Stimulated activated CD4-positive, alpha-beta T cell treated with anti-CD3 and anti-CD28 coated beads, Interleukin-1b, Interleukin-23, amount 100 ng/mL, for 24 hours (primary cell): ENCODE results near the gene RASAL3.

Source experiments
- DNase-seq, 4 experiments: peaks; one replicate each; pipeline ENCODE4 v3.0.0-alpha.2; 2020; ENCODE audit warnings: low read depth in 4 of 4, low spot score in 1 of 4

The RASAL3 gene

DNA sequence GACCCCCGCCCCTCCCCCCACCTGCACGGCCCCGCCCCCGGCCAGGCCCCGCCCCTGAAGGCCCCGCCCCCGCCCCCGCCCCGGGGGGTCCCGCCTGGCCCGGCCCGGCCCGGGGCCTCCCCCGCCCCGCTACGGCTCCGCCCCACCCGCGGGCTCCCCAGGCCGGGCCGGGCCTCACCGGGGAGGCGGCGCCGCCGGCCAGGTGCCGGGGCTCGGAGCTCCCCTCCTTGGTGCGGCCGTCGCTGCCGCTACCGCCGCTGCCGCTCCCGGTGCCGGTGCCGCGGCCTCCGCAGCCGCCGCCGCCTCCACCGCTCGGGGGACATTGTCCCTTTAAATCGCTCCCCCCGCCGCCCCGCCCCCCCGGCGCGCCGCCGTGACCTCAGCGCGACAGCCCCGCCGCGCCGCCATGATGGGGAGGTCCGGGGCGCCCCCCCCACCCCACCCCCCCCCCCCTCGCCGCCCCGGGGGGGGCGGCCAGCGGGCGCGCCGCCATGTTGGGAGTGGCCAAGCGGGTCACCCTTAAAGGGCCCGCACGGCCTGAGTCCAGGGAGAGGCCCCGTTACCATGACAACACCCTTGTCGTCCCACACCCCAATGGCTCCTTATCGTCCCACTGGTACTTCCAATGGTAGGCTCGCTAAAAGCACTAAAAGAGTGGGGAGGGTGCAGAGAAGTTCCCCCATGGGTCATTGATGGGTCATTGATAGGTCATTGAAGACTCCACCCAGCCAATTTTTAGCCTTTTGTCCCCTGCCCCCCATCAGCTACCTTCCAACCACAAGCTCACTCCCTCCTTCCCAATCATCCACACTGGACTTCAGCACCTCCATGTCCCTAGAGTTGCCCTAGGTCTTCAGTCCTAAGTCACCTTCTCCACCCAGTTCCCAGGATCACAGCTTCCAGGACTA lies 14.5 kb downstream of the RASAL3 start, which contains the start of gene WIZ:
WIZ (minus strand) TSS at position 337 of the 908 bp plus-strand sequence. CDS start 1,649 bp downstream, outside the sequence.
- peak; percentile 71 to 78 (median 73) for DNase-seq

DNA sequence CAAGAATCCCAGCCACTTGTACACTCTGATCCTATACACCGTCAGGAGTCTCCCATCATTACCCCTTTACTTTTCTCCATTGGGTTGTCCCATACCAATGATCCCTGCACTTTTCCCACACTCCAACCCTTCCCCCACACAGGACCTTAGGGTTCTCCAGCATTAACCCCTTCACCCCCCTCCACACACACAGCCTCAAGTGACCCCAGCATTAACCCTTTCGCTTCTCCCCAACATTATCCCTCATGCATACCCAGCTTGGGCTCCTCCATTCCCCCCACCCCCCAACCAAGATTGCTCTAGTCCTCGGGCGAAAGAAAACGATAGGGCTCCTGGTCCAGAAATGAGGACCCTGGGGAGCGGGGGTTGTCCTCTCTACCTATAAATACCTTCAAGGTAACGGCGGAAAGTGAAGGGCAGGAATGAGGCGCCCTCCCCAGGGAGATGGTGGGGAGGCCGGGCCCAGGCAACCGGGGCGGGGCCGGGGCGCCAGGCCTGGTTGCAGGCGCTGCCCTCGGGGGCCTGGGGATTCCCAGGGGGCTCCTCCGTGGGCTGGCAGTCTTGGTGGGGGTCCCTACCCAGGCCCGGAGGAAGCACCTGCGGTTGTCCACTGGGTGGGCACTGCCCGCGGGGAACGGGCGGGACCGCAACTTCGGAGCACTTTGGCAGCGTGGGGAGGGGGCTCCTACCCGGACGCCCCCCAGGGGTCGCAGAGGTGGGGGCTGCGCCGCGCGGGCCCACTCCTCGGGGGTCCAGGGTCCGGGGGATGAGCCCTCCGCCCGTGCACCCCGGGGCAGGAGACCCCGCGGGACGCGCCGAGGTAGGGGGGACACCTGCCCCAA lies 15.3 kb downstream of the RASAL3 start:
- no peak for DNase-seq

DNA sequence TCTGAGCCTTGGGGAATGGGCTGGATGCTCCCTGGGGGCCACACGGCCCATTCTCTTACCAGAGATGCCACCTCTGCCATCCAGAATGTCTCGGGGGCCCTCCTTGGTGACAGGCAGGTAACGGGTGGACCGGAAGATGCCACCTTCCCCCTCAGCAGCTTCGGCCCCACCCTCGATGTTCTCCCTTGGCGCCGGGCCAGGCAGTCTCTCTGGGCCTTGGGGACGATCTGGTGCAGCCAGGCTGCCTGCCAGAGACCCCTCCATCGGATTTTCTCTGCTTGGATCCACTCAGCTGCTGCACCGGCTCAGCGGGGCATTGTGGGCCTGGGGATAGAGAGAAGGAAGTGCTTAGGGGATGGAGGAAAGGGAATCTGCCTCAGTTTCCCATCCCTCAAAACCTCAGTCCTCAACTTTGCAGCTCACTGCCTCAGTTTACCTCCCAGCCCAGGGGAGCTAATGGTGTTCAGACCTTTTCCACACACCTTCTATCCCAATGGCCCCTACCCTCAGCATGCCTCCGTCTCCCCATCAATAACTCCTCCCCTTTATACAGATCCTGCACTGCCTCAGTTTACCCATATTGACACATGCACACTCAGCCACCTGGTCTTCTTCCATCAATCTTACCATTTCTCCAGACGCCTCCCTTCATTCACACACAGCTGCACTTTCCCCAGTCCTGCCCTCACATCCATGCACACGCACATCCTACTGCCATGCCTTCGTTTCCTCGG lies 16.1 kb downstream of the RASAL3 start:
- no peak for DNase-seq

DNA sequence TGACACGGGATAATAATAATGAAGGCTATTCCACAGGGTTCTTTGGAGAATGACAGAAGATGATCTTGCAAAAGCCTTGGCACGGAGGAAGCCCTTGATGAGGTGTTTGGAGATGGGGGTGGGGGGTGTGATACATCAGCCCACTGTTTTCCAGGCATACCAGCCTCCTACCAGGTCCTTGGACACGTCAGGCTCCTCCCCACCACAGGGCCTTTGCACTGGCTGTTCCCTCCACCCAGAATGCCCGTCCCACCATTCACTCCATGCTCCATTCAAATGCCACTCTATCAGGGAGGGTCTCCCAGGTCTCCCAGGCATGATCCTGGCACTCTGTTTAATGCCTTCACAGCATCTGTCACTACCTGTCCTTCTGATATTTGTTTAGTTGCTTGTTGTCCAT lies 17.3 kb downstream of the RASAL3 start:
- DNase-seq, result no peak

DNA sequence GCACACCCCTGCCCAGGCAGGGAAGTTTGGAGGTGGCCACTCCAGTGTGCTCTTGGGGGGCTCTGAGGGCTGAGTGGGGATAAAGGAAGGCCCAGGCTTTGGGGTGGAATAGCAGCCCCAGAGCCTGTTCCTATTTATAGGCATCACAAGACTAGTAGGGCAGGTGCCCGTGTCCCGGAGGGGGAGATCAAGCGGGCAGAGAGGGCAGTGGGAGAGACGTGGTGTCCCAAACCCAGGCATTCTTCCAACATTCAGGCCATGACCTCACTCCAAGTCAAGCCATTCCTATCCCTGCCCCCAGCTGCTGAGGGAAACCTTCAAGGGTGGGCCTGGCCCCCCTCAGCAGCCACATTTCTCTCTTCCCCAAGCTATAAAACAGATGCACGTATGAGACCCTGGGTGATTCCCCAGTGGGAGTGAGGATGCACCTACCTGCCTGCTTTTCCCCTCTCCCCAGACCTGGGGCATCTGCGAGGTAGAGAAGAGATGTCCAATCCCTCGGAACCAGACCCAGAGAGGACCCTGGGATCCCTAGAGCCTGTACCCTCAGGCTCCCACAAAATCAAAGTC lies 18.5 kb downstream of the RASAL3 start:
- DNase-seq, result no peak

DNA sequence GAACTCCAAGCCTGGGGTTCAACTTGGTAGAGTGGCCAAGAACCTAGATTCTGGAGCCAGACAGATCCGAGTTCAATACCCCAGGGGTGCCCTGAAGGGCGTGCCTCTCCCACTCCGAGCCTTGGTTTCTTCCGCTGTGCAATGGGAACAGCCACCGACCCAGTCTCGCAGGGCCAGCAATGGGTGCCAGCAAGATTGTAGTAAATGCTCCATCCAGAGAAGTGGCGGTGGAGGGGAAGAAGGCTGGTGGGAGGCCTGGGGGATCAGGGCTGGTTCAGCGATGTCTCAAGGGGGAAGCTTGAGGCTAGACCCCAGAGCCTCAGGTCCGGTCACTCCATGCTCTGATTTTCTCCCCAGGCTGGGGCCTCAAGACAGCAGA lies 19.1 kb downstream of the RASAL3 start:
- DNase-seq, result no peak

DNA sequence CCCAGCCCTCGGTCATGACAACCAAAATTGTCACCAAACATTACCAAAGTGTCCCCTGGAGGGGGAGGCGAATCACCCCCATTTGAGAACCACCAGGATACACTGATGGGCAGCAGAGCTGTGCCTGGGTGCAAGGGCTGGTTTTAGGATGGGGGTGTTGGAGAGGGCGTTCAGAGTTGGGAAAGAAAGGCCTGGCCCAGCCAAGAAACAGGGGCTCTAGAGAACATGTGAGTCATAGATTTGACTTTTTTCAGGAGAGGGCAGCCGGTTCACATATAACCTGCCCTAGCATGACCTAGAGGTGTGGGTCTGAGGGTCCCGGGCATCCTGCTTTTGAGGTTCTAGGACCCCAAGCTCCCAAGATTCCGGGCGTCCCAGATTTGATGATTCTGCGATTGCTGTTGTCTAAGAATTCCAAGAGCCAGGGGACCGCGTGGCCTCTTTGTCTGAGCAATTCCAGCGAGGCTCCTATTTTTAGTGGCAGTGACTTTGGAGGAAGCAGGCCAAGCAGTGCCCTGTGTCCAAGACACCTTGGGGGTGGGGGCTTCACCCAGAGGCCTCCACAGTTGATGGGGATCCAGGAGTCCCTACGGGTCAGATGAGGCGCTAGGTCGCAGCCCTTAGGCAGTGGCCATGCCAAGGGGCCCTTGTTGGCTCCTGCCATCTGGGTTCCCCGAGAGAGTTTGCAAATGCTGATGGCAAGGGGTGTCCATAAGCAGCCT lies 19.7 kb downstream of the RASAL3 start:
- no peak for DNase-seq

DNA sequence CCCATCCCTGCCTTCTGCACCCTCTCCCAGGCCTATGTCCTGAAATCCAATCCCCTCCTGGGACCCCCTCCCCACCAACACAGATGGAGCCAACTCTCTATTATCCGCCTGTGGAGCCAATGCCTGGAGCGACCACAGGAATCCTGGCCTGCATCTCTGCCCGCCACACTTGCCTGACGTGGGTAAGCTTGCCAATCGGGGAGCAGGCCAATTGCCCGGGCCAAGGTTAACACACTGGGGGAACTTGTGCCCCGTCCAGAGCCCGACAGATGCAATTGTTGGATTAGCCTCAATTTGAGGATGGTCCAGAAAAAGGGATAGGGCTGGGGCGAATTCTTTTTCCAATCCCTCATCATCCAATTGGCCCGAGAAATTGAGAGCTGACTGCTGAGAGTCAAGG lies 20.5 kb downstream of the RASAL3 start:
- DNase-seq, result no peak

DNA sequence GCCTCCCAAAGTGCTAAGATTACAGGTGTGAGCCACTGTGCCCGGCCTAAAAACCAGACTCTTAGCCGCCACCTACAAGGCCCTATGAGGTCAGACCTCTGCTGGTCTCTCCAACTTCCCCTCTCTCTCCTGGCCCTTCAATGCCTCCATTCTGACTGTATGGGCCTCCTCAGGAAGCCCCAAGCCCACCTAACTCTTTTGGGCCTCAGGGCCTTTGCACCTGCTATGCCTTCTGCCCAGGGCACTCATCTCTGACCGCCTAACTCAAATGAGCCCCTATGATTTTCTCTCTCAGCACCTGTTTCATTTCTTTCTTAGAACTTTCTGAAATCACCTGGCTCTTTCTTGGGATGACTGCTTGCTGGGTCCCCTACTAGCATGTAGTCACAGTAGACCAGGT lies 21.0 kb downstream of the RASAL3 start:
- DNase-seq, result no peak

DNA sequence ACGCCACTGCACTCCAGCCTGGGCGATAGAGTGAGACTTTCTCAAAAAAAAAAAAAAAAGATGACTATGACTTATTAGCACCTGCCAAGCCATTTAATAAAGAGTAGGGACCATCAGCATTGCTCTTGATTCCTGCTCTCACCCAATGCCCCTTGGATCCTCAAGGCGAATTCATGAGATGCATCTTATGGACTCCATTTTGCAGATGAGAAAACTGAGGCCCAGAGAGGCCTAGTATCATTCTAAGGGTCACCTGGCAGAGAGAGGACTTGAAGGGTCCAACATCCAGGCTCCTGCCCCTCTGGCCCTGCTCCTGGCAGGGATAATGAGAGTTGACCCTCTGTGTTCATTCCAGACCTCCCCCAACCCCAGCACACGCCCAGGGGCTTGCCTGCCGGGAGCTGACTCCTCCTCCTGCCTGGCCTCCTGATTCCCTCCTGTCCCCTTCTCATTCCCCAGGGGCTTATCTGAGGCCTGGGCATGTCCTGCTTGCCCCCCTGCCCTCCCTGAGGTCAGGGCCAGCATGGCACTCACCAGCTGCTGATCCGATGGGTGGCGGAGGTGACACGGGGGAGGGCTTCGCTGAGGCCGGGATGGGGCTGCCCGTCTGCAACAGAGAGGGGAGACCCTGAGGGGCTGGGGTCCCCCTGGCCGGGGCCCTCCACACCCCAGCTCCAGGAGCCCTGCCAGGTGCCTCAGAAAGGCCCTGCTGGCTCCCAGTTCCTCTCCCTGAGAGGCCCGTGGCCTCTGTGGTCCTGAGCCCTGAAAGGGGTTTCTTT lies 22.0 kb downstream of the RASAL3 start:
- no peak for DNase-seq

DNA sequence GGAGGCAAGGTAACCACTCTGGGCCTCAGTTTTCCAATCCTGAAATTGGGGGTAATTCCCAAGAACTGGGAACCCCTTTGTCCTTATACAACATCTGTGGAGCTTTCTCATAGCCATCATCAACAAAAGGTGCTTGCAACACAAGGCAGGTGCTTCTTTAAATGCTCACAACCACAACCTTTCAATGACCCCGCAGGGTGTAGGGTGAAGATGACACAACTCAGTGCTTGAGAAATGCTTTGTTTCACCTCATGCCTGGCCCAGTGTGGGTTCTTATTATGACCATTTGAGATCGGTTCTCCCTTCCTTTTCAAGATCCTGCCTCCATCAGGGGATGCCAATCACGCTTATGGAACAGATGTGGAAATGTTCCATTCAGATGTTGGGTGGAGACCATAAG lies 23.0 kb downstream of the RASAL3 start:
- DNase-seq, result no peak

DNA sequence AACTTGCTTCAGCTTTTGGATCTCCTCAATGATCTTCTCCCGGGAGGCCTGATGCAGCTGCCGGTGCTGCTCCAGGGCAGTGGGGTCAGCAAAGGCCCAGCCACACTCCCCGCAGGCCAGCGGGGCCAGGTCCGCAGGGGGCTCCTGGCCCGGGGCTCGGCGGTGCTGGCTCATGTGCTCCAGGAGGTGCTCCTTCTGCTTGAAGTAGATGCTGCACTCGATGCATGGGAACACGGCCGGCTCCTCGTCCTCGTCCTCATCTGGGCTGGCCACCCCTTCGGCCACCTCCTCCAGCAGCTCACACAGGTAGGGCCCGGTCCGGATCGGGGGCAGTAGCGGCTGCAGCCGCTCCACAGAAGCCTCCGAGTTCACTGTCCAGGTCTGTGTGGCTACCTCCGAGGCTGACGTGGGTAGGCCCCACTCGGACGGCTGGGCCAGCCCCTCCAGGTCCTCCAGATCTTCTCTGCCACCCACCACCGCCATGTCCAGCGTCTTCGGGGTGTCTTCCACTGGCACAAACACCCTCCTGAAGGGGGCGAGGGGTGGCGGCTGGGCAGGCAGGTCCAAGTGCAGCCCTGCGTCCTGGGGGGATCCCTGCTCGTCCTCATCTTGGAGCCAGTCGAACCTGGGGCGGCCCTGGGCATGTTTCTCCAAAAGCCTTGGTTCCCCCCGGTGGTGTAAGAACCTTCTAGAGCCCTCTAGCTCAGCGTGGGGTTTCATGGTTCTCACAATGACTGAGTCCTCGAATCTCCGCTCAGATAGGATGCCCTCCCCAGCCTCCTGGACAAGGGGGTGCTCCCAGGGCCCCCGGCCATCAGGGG lies 24.3 kb downstream of the RASAL3 start:
- no peak for DNase-seq

DNA sequence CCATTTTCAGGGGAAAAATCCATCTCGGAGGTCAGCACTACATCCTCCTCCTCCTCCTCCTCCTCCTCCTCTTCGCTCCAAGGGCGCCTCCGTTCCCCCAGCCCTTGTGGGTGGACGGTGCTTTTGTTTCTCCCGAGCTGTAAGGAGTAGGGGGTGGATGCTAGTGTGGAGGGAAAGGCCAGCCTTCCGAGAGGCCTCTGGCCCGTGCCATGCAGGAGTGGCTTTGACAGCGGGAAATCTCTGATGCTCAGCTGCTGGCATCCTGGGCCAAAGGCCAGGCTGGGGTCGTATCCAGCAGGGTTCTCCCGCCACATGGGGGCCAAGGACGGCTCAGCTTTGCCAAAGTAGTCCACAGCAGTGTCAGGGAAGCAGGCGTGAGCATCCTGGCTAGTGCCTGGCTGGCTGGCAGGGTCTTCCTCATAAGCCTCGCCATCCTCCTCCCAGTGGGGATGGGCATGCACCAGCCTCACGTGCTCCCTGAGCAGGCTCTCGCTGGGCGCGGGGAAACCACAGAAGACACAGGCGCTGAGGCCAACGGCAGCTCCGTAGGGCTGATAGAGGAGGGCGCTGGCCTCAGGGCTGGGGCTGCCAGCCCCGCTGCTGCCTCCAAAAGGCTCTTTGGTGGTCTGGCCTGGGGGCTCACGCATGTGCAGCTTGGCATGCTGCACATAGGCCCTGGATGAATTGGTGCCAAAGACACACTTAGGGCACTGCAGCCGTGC lies 25.1 kb downstream of the RASAL3 start:
- DNase-seq, result no peak

DNA sequence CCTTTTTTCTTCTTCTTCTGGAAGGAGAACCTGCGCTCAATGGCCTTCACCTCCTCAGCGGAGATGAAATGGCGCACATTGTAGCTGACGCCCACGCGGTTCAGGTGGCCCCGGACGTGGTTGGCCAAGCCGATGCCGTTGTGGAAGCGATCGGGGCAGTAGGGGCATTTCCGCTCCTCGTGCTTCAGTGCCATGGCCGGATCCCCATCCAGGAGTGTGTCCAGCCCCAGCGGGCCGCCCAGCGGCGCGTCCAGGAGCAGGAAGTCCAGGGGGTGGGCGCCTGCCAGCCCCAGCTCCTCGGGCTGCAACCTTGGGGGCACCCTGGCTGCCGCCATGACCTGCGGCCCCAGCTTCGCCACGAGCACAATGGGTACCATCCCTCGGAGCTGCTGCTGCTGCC lies 25.8 kb downstream of the RASAL3 start:
- no peak for DNase-seq

DNA sequence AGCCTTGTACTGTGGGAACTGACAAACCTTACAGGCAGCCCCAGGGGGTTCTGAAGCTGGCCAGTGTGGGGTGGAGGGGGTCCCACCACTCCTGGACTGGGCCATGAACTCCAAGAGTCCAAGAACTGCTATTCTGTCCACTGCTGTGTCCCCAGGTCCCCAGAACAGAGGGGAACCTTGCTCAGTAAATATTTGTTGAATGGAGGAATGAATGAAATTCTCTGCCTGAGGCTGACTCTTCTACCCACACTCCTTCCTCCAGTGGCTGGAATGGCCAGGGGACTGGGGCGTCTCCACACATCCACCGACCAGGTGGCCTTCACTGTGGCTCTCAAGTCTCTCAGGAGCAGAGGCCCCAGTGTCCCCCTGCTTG lies 26.2 kb downstream of the RASAL3 start:
- no peak for DNase-seq

DNA sequence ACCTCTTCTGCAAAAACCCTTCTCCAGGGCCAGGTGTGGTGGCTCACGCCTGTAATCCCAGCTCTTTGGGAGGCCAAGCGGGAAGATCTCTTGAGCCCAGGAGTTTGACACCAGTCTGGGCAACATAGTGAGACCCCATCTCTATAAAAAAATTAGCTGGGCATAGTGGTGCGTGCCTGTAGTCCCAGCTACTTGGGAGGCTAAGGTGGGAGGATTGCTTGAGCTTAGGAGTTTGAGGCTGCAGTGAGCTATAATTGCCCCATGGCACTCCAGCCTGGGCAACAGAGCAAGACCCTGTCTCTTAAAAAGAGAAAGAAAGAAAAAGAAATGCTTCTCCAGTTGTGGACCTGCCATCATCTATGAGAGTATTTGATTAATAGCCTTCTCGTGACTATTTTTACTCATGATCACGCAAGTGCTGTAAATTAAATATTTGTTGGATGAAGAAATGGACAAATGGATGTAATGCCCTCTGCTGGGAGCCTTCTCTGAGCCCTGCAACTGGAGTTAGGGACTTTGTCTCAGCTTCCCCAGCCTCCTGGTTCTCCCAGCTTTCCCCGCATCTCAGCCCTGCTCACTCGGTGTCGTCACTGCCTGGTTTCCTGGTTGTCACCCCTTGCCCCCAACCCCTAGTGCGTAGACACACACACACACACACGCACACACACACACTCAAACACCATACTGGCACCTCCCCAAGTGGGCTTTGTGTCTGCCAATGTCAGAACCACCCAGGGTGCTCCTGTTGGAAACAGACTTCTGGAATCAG lies 26.8 kb downstream of the RASAL3 start:
- DNase-seq, result no peak

DNA sequence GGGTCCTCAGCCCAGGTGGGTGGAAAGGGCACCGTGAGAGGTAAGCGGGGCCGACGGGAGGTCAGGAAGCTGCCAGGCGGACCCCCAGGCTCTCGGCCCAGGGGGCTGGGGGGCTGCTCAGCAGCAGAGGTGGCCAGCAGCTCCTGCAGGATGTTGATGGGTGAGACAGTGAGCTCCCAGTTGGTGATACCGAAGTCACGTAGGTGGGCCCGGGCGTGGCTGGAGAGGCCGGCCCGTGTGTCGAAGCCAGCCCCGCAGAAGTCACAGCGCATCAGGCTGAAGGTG lies 27.6 kb downstream of the RASAL3 start:
- DNase-seq, result no peak
